SK-N-SH (cell line): ENCODE results near the gene RBM47.

Experiments used
- CTCF ChIP-seq: fragments of 200-600 bp; sonication (generic); IDR thresholded peaks from 2 replicates; pipeline ENCODE4 v1.6.1; 2017; ENCODE audit warnings: antibody characterized with exemption, mild to moderate bottlenecking, moderate library complexity
- MXI1 ChIP-seq: IDR thresholded peaks from 2 replicates; pipeline ENCODE4 v1.6.1; 2012; ENCODE audit warnings: mild to moderate bottlenecking, low read depth, low read length, improper control_type of control experiment
- POLR2AphosphoS5 ChIP-seq: IDR thresholded peaks from 2 replicates; pipeline ENCODE4 v1.6.1; 2012; ENCODE audit warnings: low read depth, low read length
- REST ChIP-seq: IDR thresholded peaks from 2 replicates; pipeline ENCODE4 v1.6.1; 2012; ENCODE audit warnings: mild to moderate bottlenecking, low read depth, low read length, moderate library complexity
- SMC3 ChIP-seq: IDR thresholded peaks from 2 replicates; pipeline ENCODE4 v1.6.1; 2012; ENCODE audit warnings: low read depth, low read length, improper control_type of control experiment

- TF ChIP-seq POLR2AphosphoS5 (no peak), SMC3 (no peak), CTCF (no peak), REST (no peak), MXI1 (no peak)
Measured at GRCh38 chr4:40484346-40485090, 145.1 kb downstream of the RBM47 start.
